Liver (tissue), 9 donors: ENCODE measurements around the gene TMEM127. TPM values are rescaled to one million over a fixed set of nuclear protein-coding genes. Genes with fewer than 3 reads are reported as not detected.

Experiments
- DNase-seq: peaks from one replicate; pipeline ENCODE4 v3.0.0-alpha.2; 2017; ENCODE audit warnings: low spot score
- H3K27ac ChIP-seq, 2 donors: one replicate each; pipeline ENCODE4 v1.7.0; 2013; ENCODE audit warnings: inconsistent platforms in 2 of 2, low read length in 2 of 2, control low read depth in 1 of 2, low read depth in 1 of 2, mild to moderate bottlenecking in 1 of 2
- H3K27me3 ChIP-seq, 4 donors: one replicate each; pipeline versions ENCODE4 v1.6.1 to v1.7.0; 2013; ENCODE audit warnings: low read length in 3 of 4, inconsistent platforms in 1 of 4, mild to moderate bottlenecking in 1 of 4, moderate library complexity in 1 of 4; ENCODE audit not compliant: control insufficient read depth in 4 of 4, insufficient read depth in 4 of 4
- H3K36me3 ChIP-seq, 4 donors: one replicate each; pipeline versions ENCODE4 v1.6.1 to v1.7.0; 2013; ENCODE audit warnings: low read length in 3 of 4, mild to moderate bottlenecking in 3 of 4, low read depth in 1 of 4, moderate library complexity in 1 of 4; ENCODE audit not compliant: control insufficient read depth in 4 of 4, insufficient read depth in 3 of 4
- H3K4me1 ChIP-seq, 4 donors: one replicate each; pipeline versions ENCODE4 v1.6.1 to v1.7.0; 2013; ENCODE audit warnings: low read length in 3 of 4, mild to moderate bottlenecking in 3 of 4, moderate library complexity in 1 of 4; ENCODE audit not compliant: control insufficient read depth in 4 of 4, insufficient read depth in 4 of 4
- H3K4me3 ChIP-seq, 3 donors: one replicate each; pipeline versions ENCODE4 v1.6.1 to v1.7.0; 2013; ENCODE audit warnings: low read length in 3 of 3, control low read depth in 1 of 3, low read depth in 1 of 3, mild to moderate bottlenecking in 1 of 3
- H3K9ac ChIP-seq, 2 donors: one replicate each; pipeline ENCODE4 v1.7.0; 2013; ENCODE audit warnings: low read length in 2 of 2, mild to moderate bottlenecking in 2 of 2, moderate library complexity in 2 of 2, control low read depth in 1 of 2, low read depth in 1 of 2
- H3K9me3 ChIP-seq, 4 donors: one replicate each; pipeline versions ENCODE4 v1.6.1 to v1.7.0; 2013; ENCODE audit warnings: low read length in 3 of 4; ENCODE audit not compliant: control insufficient read depth in 4 of 4
- ATF3 ChIP-seq: IDR thresholded peaks from 2 replicates; pipeline ENCODE4 v1.6.1; 2016; ENCODE audit warnings: antibody characterized with exemption
- CTCF ChIP-seq: fragments of 150-350 bp; IDR thresholded peaks from 2 replicates; pipeline ENCODE4 v1.5.1; 2017; ENCODE audit warnings: improper control_type of control experiment, low read depth, low read length; ENCODE audit not compliant: missing input control
- EGR1 ChIP-seq, 2 donors: IDR thresholded peaks; 2 replicates each; pipeline ENCODE4 v1.6.1; 2016 to 2018; ENCODE audit warnings: antibody characterized with exemption in 2 of 2, low read depth in 2 of 2
- FOXA1 ChIP-seq: IDR thresholded peaks from 2 replicates; pipeline ENCODE4 v1.6.1; 2016; ENCODE audit warnings: antibody characterized with exemption
- GABPA ChIP-seq, 2 donors: IDR thresholded peaks in 1 of 2; conservative IDR thresholded peaks in 1 of 2; 2 replicates each; pipeline ENCODE4 v1.6.1; 2016; ENCODE audit warnings: antibody characterized with exemption in 2 of 2, mild to moderate bottlenecking in 1 of 2, moderate library complexity in 1 of 2
- HNF4A ChIP-seq, 2 donors: conservative IDR thresholded peaks; 2 replicates each; pipeline ENCODE4 v1.6.1; 2016; ENCODE audit warnings: antibody characterized with exemption in 2 of 2, mild to moderate bottlenecking in 2 of 2
- HNF4G ChIP-seq: IDR thresholded peaks from 2 replicates; pipeline ENCODE4 v1.6.1; 2016; ENCODE audit warnings: antibody characterized with exemption
- MAX ChIP-seq: IDR thresholded peaks from 2 replicates; pipeline ENCODE4 v1.6.1; 2016; ENCODE audit warnings: antibody characterized with exemption
- RAD21 ChIP-seq, 2 donors: IDR thresholded peaks; 2 replicates each; pipeline ENCODE4 v1.6.1; 2016; ENCODE audit warnings: antibody characterized with exemption in 2 of 2, mild to moderate bottlenecking in 2 of 2
- REST ChIP-seq: IDR thresholded peaks from 2 replicates; pipeline ENCODE4 v1.6.1; 2016; ENCODE audit warnings: antibody characterized with exemption, mild to moderate bottlenecking
- RXRA ChIP-seq, 2 donors: IDR thresholded peaks; 2 replicates each; pipeline ENCODE4 v1.6.1; 2017 to 2018; ENCODE audit warnings: antibody characterized with exemption in 2 of 2, mild to moderate bottlenecking in 1 of 2
- SP1 ChIP-seq: IDR thresholded peaks from 2 replicates; pipeline ENCODE4 v1.6.1; 2018; ENCODE audit warnings: antibody characterized with exemption, mild to moderate bottlenecking
- TAF1 ChIP-seq: conservative IDR thresholded peaks from 2 replicates; pipeline ENCODE4 v1.6.1; 2016; ENCODE audit warnings: antibody characterized with exemption, mild to moderate bottlenecking
- YY1 ChIP-seq: IDR thresholded peaks from 2 replicates; pipeline ENCODE4 v1.6.1; 2016; ENCODE audit warnings: antibody characterized with exemption, mild to moderate bottlenecking
- WGBS: extraction: QIAGEN DNeasy Blood & Tissue Kit; methylation state at CpG from one replicate; pipeline ENCODE4 v1.1.7; 2013; 5-methylcytosine and 5-hydroxymethylcytosine counted together
- polyA plus RNA-seq, 2 donors: library from polyadenylated mRNA; stranded (reverse) in 1 of 2; unstranded in 1 of 2; fragments of 200-250 nt in 1 of 2; fragments of >200 nt in 1 of 2; fragmentation: Nextera tagmentation in 1 of 2; extraction: Ambion mirVana in 1 of 2; gene quantifications; one replicate each; pipeline versions ENCODE4 v1.2.1 to v1.2.3, GENCODE V29; 2013 to 2015
- total RNA-seq, 2 donors: library from RNA; depleted of rRNA; stranded (reverse); fragments of >200 nt; gene quantifications; one replicate each; pipeline ENCODE4 v1.2.3, GENCODE V29; 2014
- TF ChIP-seq, protein P1 (sequence below): IDR thresholded peaks from 2 replicates; pipeline ENCODE4 v1.6.1; 2016; ENCODE audit warnings: antibody characterized with exemption
- donor health status: healthy.
- donor health status: healthy.
- donor health status: healthy.
- donor health status: healthy.
- donor health status: healthy.

TMEM127 gene
- total and polyA plus RNA-seq, 4 donors: 11.2 to 27.5 (median 18.4) TPM

GRCh38 chr2:96287273-96287856, 21.6 kb upstream of the TMEM127 start:
- TF ChIP-seq MAX: no peak
- 88% methylated on average over 6 of the region's 6 CpGs for WGBS
- Histone ChIP-seq H3K36me3 (peaks cover 59 to 99% (median 95%) of the 10 kb centered on the region in 4 donors), H3K4me3 (no peak overlapping the region), H3K27me3 (no peaks in the 10 kb centered on the region), H3K9me3 (no peaks in the 10 kb centered on the region), H3K4me1 (no peaks in the 10 kb centered on the region), H3K9ac (no peak overlapping the region), H3K27ac (no peak overlapping the region)
- DNase-seq: no peak

DNA sequence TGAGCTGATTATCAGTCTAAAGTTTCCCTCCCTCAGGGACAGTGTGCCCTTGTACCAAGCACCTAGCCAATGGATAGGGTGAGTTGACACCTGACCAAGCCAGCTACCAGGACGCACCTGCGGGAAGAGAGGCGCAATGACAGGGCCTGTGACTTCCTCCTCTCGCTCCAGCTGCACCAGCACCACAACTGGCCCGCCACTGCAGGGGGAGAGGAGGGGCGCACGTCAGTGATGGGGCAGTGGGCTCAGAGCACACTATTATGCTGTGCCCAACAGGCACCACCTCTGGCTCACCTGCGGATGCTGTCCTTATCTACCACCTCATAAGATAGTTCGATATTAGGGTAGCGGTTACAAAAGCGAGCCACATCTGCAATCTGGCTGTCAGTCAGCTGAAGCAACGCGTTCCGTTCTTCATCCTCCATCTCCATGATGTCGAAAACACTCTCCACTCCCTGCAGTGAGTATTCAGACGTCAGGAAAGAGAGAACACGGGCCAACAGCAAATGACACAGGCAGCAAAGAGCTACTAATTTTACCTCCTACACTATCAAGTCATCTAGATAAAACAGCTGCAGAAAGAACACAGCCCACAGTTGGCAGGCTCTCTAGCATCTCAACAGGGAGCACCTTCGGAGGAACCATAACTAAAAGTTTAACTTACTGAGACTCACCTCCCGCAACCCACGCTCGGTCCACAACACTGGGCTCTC, 11.1 kb upstream of the TMEM127 start:
- H3K36me3 ChIP-seq: peaks cover 7 to 75% (median 61%) of the 10 kb centered on the region in 4 donors
- no peak overlapping the region for H3K9ac ChIP-seq
- no peaks in the 10 kb centered on the region for H3K4me1 ChIP-seq
- no peaks in the 10 kb centered on the region for H3K27me3 ChIP-seq
- no peak for DNase-seq
- no peak overlapping the region for H3K4me3 ChIP-seq
- TF ChIP-seq YY1 (no peak), ATF3 (no peak), SP1 (no peak), RXRA (IDR thresholded peaks at IDR 0.05) (no peak), TAF1 (no peak), RAD21 (IDR thresholded peaks at IDR 0.05) (no peak)
- H3K27ac ChIP-seq: no peak overlapping the region
- 95% methylated on average over 21 of the region's 21 CpGs for WGBS
- H3K9me3 ChIP-seq: no peaks in the 10 kb centered on the region

GRCh38 chr2:96274355-96275056, 8.7 kb upstream of the TMEM127 start:
- Histone ChIP-seq H3K27ac (no peak overlapping the region), H3K9ac (no peak overlapping the region), H3K4me1 (no peaks in the 10 kb centered on the region), H3K36me3 (peaks cover 12 to 70% (median 59%) of the 10 kb centered on the region in 4 donors), H3K9me3 (no peaks in the 10 kb centered on the region), H3K27me3 (no peaks in the 10 kb centered on the region), H3K4me3 (no peak overlapping the region)
- DNase-seq: no peak
- 83% methylated on average over 7 of the region's 7 CpGs for WGBS
- no peak for TF ChIP-seq CTCF
- no peak for TF ChIP-seq FOXA1
- TF ChIP-seq GABPA (IDR thresholded peaks at IDR 0.05 in 1 of 2, conservative IDR thresholded peaks at IDR 0.05 in 1 of 2): no peak
- no peak for TF ChIP-seq REST
- TF ChIP-seq MAX: no peak
- no peak for TF ChIP-seq SP1
- no peak for TF ChIP-seq HNF4G
- no peak for TF ChIP-seq HNF4A (conservative IDR thresholded peaks at IDR 0.05)
- TF ChIP-seq RAD21 (IDR thresholded peaks at IDR 0.05): no peak
- TF ChIP-seq YY1: no peak
- no peak for TF ChIP-seq TAF1
- TF ChIP-seq, protein P1, sequence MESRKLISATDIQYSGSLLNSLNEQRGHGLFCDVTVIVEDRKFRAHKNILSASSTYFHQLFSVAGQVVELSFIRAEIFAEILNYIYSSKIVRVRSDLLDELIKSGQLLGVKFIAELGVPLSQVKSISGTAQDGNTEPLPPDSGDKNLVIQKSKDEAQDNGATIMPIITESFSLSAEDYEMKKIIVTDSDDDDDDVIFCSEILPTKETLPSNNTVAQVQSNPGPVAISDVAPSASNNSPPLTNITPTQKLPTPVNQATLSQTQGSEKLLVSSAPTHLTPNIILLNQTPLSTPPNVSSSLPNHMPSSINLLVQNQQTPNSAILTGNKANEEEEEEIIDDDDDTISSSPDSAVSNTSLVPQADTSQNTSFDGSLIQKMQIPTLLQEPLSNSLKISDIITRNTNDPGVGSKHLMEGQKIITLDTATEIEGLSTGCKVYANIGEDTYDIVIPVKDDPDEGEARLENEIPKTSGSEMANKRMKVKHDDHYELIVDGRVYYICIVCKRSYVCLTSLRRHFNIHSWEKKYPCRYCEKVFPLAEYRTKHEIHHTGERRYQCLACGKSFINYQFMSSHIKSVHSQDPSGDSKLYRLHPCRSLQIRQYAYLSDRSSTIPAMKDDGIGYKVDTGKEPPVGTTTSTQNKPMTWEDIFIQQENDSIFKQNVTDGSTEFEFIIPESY: no peak
- no peak for TF ChIP-seq EGR1 (IDR thresholded peaks at IDR 0.05; ENCODE audit: low read depth in 2 of 2)
